Activated CD4-positive, CD25-positive, alpha-beta regulatory T cell treated with anti-CD3 and anti-CD28 coated beads, Interleukin-2, amount 50 U/mL, for 72 hours (primary cell): Measurements from ENCODE around the gene LCE4A.

ENCODE experiments used
- DNase-seq: peaks from one replicate; pipeline ENCODE4 v3.0.0; 2021

Gene LCE4A

GRCh38 chr1:152747831-152748230 lies 39.9 kb downstream of the LCE4A start:
- DNase-seq: no peak

- DNase-seq: no peak
Measured at GRCh38 chr1:152752225-152752624, 44.3 kb downstream of the LCE4A start.

- no peak for DNase-seq
Measured at GRCh38 chr1:152753586-152753985, 45.6 kb downstream of the LCE4A start.

GRCh38 chr1:152756872-152757271 lies 48.9 kb downstream of the LCE4A start:
- DNase-seq: no peak

GRCh38 chr1:152757747-152758146 lies 49.8 kb downstream of the LCE4A start, which contains the start of gene KPRP:
Gene KPRP (plus strand): TSS chr1:152758025. CDS start chr1:152759589, 1,564 bp downstream.
- no peak for DNase-seq

GRCh38 chr1:152758636-152759035 lies 50.7 kb downstream of the LCE4A start:
- DNase-seq: no peak
